ENCODE measurements around the gene DKK3.

DNA sequence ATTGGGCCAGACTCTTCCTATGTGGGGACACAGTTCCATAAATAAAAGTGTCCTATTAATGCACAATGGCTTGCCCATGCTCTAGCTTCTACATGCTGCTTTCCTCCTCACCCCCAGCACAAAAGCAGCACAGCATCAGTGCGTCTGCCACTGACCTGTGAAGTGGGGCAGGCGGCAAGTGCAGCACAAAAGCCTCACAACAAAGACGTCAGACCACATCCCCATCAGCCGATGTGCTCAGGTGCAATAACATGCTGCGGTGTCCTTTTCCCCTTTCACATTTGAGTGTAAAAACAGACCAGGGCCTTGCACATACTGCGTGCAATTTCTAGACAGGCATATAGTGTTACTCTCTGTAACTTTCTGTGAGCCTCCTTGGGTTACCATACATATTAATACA, 12.8 kb downstream of the DKK3 start:
- TF ChIP-seq, protein P1, sequence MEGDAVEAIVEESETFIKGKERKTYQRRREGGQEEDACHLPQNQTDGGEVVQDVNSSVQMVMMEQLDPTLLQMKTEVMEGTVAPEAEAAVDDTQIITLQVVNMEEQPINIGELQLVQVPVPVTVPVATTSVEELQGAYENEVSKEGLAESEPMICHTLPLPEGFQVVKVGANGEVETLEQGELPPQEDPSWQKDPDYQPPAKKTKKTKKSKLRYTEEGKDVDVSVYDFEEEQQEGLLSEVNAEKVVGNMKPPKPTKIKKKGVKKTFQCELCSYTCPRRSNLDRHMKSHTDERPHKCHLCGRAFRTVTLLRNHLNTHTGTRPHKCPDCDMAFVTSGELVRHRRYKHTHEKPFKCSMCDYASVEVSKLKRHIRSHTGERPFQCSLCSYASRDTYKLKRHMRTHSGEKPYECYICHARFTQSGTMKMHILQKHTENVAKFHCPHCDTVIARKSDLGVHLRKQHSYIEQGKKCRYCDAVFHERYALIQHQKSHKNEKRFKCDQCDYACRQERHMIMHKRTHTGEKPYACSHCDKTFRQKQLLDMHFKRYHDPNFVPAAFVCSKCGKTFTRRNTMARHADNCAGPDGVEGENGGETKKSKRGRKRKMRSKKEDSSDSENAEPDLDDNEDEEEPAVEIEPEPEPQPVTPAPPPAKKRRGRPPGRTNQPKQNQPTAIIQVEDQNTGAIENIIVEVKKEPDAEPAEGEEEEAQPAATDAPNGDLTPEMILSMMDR (IDR thresholded peaks at IDR 0.05; ENCODE audit: poor library complexity, severe bottlenecking): no peak
- TF ChIP-seq TAF1 (IDR thresholded peaks at IDR 0.05; ENCODE audit: low read depth) (no peak), EZH2 (IDR thresholded peaks at IDR 0.05; ENCODE audit: borderline replicate concordance, insufficient read depth, low read length, poor library complexity, severe bottlenecking) (no peak)

Measured in neural cell (in vitro differentiated cells).